GM21526 (cell line): ENCODE measurements around the gene TRIM38.
"Not testable (repeated sequence)": the region's sequence is repeated elsewhere in the genome, so short reads cannot be mapped to it uniquely, and the experiment has no call there.

ENCODE experiments used
- ATAC-seq: cut with Tn5 transposase; IDR thresholded peaks from one replicate; pipeline ENCODE4 v1.9.1; 2021; ENCODE audit warnings: moderate library complexity; ENCODE audit not compliant: unreplicated experiment, low FRiP score

TRIM38 gene

GRCh38 chr6:26000366-26001144 is 38.0 kb downstream of the TRIM38 start:
- ATAC-seq, result no peak

- ATAC-seq, result no peak
Observed at GRCh38 chr6:26003102-26003694, 40.6 kb downstream of the TRIM38 start.

- no peak for ATAC-seq
Observed at GRCh38 chr6:26006086-26006939, 43.7 kb downstream of the TRIM38 start.

GRCh38 chr6:26006940-26007305 is 44.3 kb downstream of the TRIM38 start:
- not testable (repeated sequence) for ATAC-seq

- ATAC-seq, result no peak
Observed at GRCh38 chr6:26008470-26008869, 45.9 kb downstream of the TRIM38 start.

GRCh38 chr6:26009817-26010216 is 47.2 kb downstream of the TRIM38 start:
- ATAC-seq, result no peak

GRCh38 chr6:26012061-26012460 is 49.5 kb downstream of the TRIM38 start:
- no peak for ATAC-seq

GRCh38 chr6:26014386-26014785 is 51.8 kb downstream of the TRIM38 start:
- ATAC-seq, result not testable (repeated sequence)

GRCh38 chr6:26016245-26016962 is 53.8 kb downstream of the TRIM38 start:
- no peak for ATAC-seq

- no peak for ATAC-seq
Observed at GRCh38 chr6:26016963-26017631, 54.5 kb downstream of the TRIM38 start.

- no peak for ATAC-seq
Observed at GRCh38 chr6:26017632-26017966, 55.0 kb downstream of the TRIM38 start.

- ATAC-seq, result no peak
Observed at GRCh38 chr6:26019261-26019830, 56.7 kb downstream of the TRIM38 start.

- ATAC-seq, result no peak
Observed at GRCh38 chr6:26019967-26020328, 57.3 kb downstream of the TRIM38 start.

- ATAC-seq, result peak; percentile 47
Observed at GRCh38 chr6:26020329-26021000, 57.9 kb downstream of the TRIM38 start.

GRCh38 chr6:26021001-26021349 is 58.4 kb downstream of the TRIM38 start:
- ATAC-seq, result peak; percentile 3

- peak; percentile 43 for ATAC-seq
Observed at GRCh38 chr6:26021350-26022131, 58.9 kb downstream of the TRIM38 start.

GRCh38 chr6:26022132-26022472 is 59.5 kb downstream of the TRIM38 start:
- no peak for ATAC-seq

- no peak for ATAC-seq
Observed at GRCh38 chr6:26022737-26023136, 60.1 kb downstream of the TRIM38 start.

GRCh38 chr6:26024651-26025046 is 62.0 kb downstream of the TRIM38 start:
- no peak for ATAC-seq
